ENCODE data around the gene PARP14. TPM values are rescaled to one million over a fixed set of nuclear protein-coding genes. Genes with fewer than 3 reads are reported as not detected.

Gene PARP14
- total RNA-seq, 1 donor from 2014 or later = 14.1 TPM

DNA sequence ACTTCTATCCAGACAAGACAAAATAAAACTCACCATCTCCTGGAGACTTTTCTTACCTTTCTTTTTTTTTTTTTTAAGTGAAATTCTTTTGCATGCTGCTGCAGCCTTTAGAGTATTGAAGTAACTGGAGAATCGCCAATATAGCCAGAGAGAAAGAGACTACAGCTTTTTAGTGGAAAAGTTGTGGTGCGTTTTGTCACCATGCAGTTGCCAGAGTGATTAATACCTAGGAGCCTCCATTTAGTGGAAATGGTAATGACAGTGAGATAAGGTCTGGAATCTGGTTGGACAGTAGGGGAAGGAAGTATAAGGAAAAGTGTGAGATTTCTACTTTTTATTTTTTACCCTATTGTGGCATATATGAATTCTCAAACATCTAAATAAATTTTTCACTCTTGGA, 18.1 kb upstream of the PARP14 start:
- H3K27ac Mint-ChIP-seq (ENCODE audit: unreplicated experiment) = no peak overlapping the region
- no peak for DNase-seq (ENCODE audit: low spot score)
- H3K4me3 Mint-ChIP-seq (ENCODE audit: unreplicated experiment) = no peak overlapping the region
- H3K27me3 Mint-ChIP-seq (ENCODE audit: low read depth) = peaks cover 21% of the 10 kb centered on the region
- no peaks in the 10 kb centered on the region for H3K36me3 Mint-ChIP-seq (ENCODE audit: low read depth)
- H3K4me1 Mint-ChIP-seq (ENCODE audit: low read depth) = no peaks in the 10 kb centered on the region
- TF ChIP-seq, protein P1, sequence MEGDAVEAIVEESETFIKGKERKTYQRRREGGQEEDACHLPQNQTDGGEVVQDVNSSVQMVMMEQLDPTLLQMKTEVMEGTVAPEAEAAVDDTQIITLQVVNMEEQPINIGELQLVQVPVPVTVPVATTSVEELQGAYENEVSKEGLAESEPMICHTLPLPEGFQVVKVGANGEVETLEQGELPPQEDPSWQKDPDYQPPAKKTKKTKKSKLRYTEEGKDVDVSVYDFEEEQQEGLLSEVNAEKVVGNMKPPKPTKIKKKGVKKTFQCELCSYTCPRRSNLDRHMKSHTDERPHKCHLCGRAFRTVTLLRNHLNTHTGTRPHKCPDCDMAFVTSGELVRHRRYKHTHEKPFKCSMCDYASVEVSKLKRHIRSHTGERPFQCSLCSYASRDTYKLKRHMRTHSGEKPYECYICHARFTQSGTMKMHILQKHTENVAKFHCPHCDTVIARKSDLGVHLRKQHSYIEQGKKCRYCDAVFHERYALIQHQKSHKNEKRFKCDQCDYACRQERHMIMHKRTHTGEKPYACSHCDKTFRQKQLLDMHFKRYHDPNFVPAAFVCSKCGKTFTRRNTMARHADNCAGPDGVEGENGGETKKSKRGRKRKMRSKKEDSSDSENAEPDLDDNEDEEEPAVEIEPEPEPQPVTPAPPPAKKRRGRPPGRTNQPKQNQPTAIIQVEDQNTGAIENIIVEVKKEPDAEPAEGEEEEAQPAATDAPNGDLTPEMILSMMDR (IDR thresholded peaks at IDR 0.05) = no peak
- peaks cover 11% of the 10 kb centered on the region for H3K9me3 Mint-ChIP-seq (ENCODE audit: low read depth)

DNA sequence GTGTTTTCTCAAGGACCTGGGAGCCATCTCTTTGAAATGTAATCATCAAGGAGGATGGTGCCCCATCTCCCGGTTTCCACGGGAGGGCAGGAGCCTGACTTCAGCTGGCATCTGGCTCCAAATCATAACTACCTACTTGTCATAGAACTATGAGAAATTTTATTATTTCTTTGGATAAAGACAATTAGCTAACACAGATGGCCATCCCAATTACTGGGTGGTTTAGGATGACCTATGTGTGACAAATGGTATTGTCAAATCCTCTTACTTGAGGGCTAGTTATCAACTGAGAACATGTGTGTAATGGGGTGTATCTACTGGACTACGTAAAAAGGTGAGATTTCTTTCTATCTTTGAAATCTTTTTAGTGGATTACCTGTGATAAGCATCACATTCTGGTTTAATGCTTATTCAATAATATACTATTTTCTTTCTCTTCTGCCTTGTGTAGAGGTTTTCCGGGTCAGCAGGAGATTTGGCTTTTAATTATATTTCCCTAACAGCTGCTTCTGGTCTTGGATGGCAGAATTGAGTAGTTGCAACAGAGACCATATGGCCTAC, 15.3 kb upstream of the PARP14 start:
- Mint-ChIP-seq H3K9me3 (ENCODE audit: low read depth) (peaks cover 11% of the 10 kb centered on the region), H3K27me3 (ENCODE audit: low read depth) (peaks cover 12% of the 10 kb centered on the region), H3K4me1 (ENCODE audit: low read depth) (no peaks in the 10 kb centered on the region), H3K36me3 (ENCODE audit: low read depth) (no peaks in the 10 kb centered on the region), H3K27ac (ENCODE audit: unreplicated experiment) (no peak overlapping the region), H3K4me3 (ENCODE audit: unreplicated experiment) (no peak overlapping the region)
- TF ChIP-seq, protein P1 (IDR thresholded peaks at IDR 0.05) = no peak
- DNase-seq (ENCODE audit: low spot score) = no peak

DNA sequence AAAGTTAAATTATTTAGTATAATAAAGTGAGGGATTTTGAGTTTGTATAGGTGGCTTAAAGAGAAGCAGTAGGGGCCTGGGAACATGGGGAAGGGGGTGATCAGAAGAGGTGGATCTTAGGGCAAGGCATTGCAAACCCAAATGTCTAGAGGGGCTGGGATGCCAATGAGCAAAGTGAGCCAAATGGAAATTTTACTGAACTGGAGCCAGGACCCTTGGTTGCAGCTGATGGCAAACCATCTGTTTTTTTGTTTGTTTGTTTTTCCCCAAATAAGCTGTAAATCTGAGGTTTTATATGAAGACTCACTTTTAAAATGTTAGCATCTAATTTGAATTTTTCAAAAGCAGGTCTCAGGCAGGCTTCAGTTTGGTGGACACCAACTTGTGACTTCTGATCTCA, 14.8 kb upstream of the PARP14 start:
- DNase-seq (ENCODE audit: low spot score) = no peak
- Mint-ChIP-seq H3K27ac (ENCODE audit: unreplicated experiment) (no peak overlapping the region), H3K27me3 (ENCODE audit: low read depth) (peaks cover 12% of the 10 kb centered on the region), H3K9me3 (ENCODE audit: low read depth) (peaks cover 8% of the 10 kb centered on the region), H3K36me3 (ENCODE audit: low read depth) (no peaks in the 10 kb centered on the region), H3K4me3 (ENCODE audit: unreplicated experiment) (no peak overlapping the region), H3K4me1 (ENCODE audit: low read depth) (no peaks in the 10 kb centered on the region)
- TF ChIP-seq, protein P1 (IDR thresholded peaks at IDR 0.05) = no peak

DNA sequence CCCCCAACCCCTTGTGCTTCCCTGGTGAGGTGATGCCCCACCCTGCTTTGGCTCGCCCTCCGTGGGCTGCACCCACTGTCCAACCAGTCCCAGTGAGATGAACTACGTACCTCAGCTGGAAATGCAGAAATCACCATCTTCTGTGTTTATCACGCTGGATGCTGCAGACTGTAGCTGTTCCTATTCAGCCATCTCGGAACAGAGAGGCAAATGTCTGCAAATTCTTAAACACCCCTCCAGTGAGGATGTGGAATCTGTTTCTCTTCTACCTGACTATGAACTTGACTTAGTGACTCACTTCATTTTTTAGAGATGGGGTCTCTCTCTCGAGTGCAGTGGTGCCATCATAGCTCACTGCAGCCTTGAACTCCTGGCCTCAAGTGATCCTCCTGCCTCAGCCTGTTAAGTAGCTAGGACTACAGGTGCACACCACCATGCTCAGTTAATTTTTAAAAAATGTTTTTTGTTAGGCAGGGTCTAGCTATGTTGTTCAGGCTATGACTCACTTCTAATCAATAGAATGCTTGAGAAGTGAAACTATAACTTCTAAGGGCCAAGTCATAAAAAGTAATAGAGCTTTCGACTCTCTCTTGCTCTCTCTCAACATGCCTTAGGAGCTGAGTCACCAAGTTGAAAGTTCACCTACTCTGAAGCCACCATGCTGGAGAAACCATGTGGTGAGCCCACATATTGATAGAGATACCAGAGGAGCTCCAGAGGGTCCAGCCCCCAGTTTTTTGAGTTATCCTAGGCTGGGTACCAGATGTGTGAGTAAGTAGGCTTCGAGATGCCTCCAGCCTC, 11.5 kb upstream of the PARP14 start:
- Mint-ChIP-seq H3K4me3 (ENCODE audit: unreplicated experiment) (no peak overlapping the region), H3K9me3 (ENCODE audit: low read depth) (no peaks in the 10 kb centered on the region), H3K27ac (ENCODE audit: unreplicated experiment) (no peak overlapping the region), H3K4me1 (ENCODE audit: low read depth) (no peaks in the 10 kb centered on the region), H3K27me3 (ENCODE audit: low read depth) (no peaks in the 10 kb centered on the region), H3K36me3 (ENCODE audit: low read depth) (no peaks in the 10 kb centered on the region)
- TF ChIP-seq, protein P1 (IDR thresholded peaks at IDR 0.05) = no peak
- DNase-seq (ENCODE audit: low spot score) = no peak

DNA sequence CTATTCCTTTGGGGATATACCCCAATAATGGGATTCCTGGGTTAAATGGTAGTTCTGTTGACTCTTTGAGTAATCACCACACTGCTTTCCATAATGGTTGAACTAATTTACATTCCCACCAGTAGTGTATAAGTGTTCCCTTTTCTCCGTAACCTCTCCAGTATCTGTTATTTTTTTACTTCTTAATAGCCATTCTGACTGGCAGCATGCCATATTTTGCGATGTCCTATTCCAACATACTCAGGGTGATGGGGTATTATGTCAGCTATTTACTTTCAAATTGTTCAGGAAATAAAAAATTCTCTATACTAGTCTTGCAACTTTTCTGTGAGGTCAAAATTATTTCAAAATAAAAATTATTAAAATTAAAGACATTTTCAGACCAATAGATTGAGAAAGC, 9.1 kb upstream of the PARP14 start:
- no peaks in the 10 kb centered on the region for H3K27me3 Mint-ChIP-seq (ENCODE audit: low read depth)
- H3K4me1 Mint-ChIP-seq (ENCODE audit: low read depth) = peaks cover 4% of the 10 kb centered on the region
- no peak for DNase-seq (ENCODE audit: low spot score)
- TF ChIP-seq, protein P1 (IDR thresholded peaks at IDR 0.05) = no peak
- no peak overlapping the region for H3K27ac Mint-ChIP-seq (ENCODE audit: unreplicated experiment)
- no peaks in the 10 kb centered on the region for H3K36me3 Mint-ChIP-seq (ENCODE audit: low read depth)
- H3K4me3 Mint-ChIP-seq (ENCODE audit: unreplicated experiment) = no peak overlapping the region
- no peaks in the 10 kb centered on the region for H3K9me3 Mint-ChIP-seq (ENCODE audit: low read depth)

Measured in chondrocyte (in vitro differentiated cells).